Stomach (tissue), 9 donors: ENCODE measurements around the gene POLR3A. TPM values are rescaled to one million over a fixed set of nuclear protein-coding genes. Genes with fewer than 3 reads are reported as not detected.

Experiments used
- DNase-seq, 2 donors: peaks; one replicate each; pipeline versions ENCODE4 v3.0.0 to v3.0.0-alpha.2; 2013 to 2019
- H3K27ac ChIP-seq, 5 donors: fragments of 200-600 bp in 4 of 5; sonication (generic) in 4 of 5; one replicate each; pipeline ENCODE4 v1.5.1; 2013 to 2019; ENCODE audit warnings: mild to moderate bottlenecking in 1 of 5, moderate library complexity in 1 of 5
- H3K27me3 ChIP-seq, 3 donors: fragments of 200-600 bp; sonication (generic); one replicate each; pipeline ENCODE4 v1.5.1; 2017 to 2019; ENCODE audit warnings: mixed run types in 1 of 3
- H3K36me3 ChIP-seq, 4 donors: fragments of 200-600 bp; sonication (generic); 1 replicate in 3 of 4; 2 replicates in 1 of 4; pipeline ENCODE4 v1.5.1; 2016 to 2019
- H3K4me1 ChIP-seq, 4 donors: fragments of 200-600 bp; sonication (generic); one replicate each; pipeline ENCODE4 v1.5.1; 2016 to 2019
- H3K4me3 ChIP-seq, 4 donors: fragments of 200-600 bp; sonication (generic) in 3 of 4; one replicate each; pipeline ENCODE4 v1.5.1; 2016 to 2019; ENCODE audit warnings: mild to moderate bottlenecking in 1 of 4
- H3K9me3 ChIP-seq, 4 donors: fragments of 200-600 bp; sonication (generic); one replicate each; pipeline ENCODE4 v1.5.1; 2016 to 2019
- CTCF ChIP-seq, 7 experiments: fragments of 450-650 bp in 4 of 7; fragments of 200-600 bp in 3 of 7; sonication (generic) in 3 of 7; IDR thresholded peaks; one replicate each; pipeline ENCODE4 v1.5.1; 2016 to 2019; ENCODE audit warnings: antibody characterized with exemption in 7 of 7, control low read depth in 2 of 7, mild to moderate bottlenecking in 1 of 7
- EP300 ChIP-seq: sonication (generic); formaldehyde crosslinking; IDR thresholded peaks from one replicate; pipeline ENCODE4 v1.6.1; 2017; ENCODE audit warnings: antibody characterized with exemption
- POLR2A ChIP-seq, 4 donors: fragments of 450-650 bp; IDR thresholded peaks; one replicate each; pipeline ENCODE4 v1.6.1; 2016; ENCODE audit warnings: antibody characterized with exemption in 4 of 4, control low read depth in 2 of 4, mild to moderate bottlenecking in 1 of 4, moderate library complexity in 1 of 4
- POLR2AphosphoS5 ChIP-seq, 3 donors: sonication (generic); formaldehyde crosslinking; IDR thresholded peaks; one replicate each; pipeline ENCODE4 v1.6.1; 2016; ENCODE audit warnings: antibody characterized with exemption in 3 of 3
- WGBS, 5 donors: extraction: QIAGEN DNeasy Blood & Tissue Kit in 3 of 5; methylation state at CpG; one replicate each; pipeline versions ENCODE4 v1.1.5 to v1.1.7; 2013 to 2018; 5-methylcytosine and 5-hydroxymethylcytosine counted together
- intact Hi-C: fragments of 100-400 bp; cut with DNase I; formaldehyde crosslinking; loops from one replicate; pipeline ENCODE4 v1.15.1; 2023; ENCODE audit warnings: low total_unique reads
- polyA plus RNA-seq, 3 donors: library from polyadenylated mRNA; stranded (reverse); fragments of 200-250 nt; gene quantifications; one replicate each; pipeline ENCODE4 v1.2.3, GENCODE V29; 2013
- total RNA-seq, 5 donors: library from RNA; depleted of rRNA; stranded (reverse); fragments of >200 nt; gene quantifications; one replicate each; pipeline versions ENCODE4 v1.1.0 to v1.2.3, GENCODE V29; 2014 to 2016
- donor health status: healthy with polysubstance abuse.
- donor health status: Bipolar disorder and iron deficiency.
- donor health status: healthy.

Gene POLR3A
- total and polyA plus RNA-seq, 8 donors: 2.1 to 25.8 (median 8.9) TPM

- H3K27me3 ChIP-seq: no peaks in the 10 kb centered on the region
- intact Hi-C loops: no loop called here
- peaks cover 0 to 55% (median 26%) of the 10 kb centered on the region in 4 donors for H3K4me1 ChIP-seq
- H3K9me3 ChIP-seq: no peaks in the 10 kb centered on the region
- 73 to 86% (median 79%) methylated on average over 2 of the region's 2 CpGs for WGBS, 5 donors
- no peak overlapping the region for H3K27ac ChIP-seq
- peaks cover 52 to 62% (median 60%) of the 10 kb centered on the region in 4 donors for H3K36me3 ChIP-seq
- TF ChIP-seq POLR2A (IDR thresholded peaks at IDR 0.05): no peak
- TF ChIP-seq CTCF (IDR thresholded peaks at IDR 0.05): no peak
- no peak for TF ChIP-seq POLR2AphosphoS5 (IDR thresholded peaks at IDR 0.05)
- TF ChIP-seq EP300: no peak
- no peak for DNase-seq
- no peak overlapping the region for H3K4me3 ChIP-seq
Measured at GRCh38 chr10:78042058-78042751, 12.9 kb upstream of the POLR3A start.

- Histone ChIP-seq H3K36me3 (peaks cover 60 to 70% (median 68%) of the 10 kb centered on the region in 4 donors), H3K27me3 (no peaks in the 10 kb centered on the region), H3K27ac (no peak overlapping the region), H3K4me3 (no peak overlapping the region), H3K4me1 (peaks cover 1 to 60% (median 29%) of the 10 kb centered on the region in 4 donors), H3K9me3 (no peaks in the 10 kb centered on the region)
- TF ChIP-seq POLR2AphosphoS5 (IDR thresholded peaks at IDR 0.05): peak in 1 of 3 donors; percentile 4
- no peak for TF ChIP-seq POLR2A (IDR thresholded peaks at IDR 0.05)
- TF ChIP-seq EP300: no peak
- TF ChIP-seq CTCF (IDR thresholded peaks at IDR 0.05): no peak
- WGBS, 5 donors: 67 to 77% (median 70%) methylated on average over 5 of the region's 5 CpGs
- DNase-seq: no peak
- intact Hi-C loops: no loop called here
Measured at GRCh38 chr10:78041170-78042057, 12.1 kb upstream of the POLR3A start.

GRCh38 chr10:78039743-78040142 is 10.4 kb upstream of the POLR3A start:
- WGBS, 5 donors: 62 to 74% (median 69%) methylated on average over 3 of the region's 3 CpGs
- H3K4me3 ChIP-seq: no peak overlapping the region
- peaks cover 15 to 73% (median 40%) of the 10 kb centered on the region in 4 donors for H3K4me1 ChIP-seq
- TF ChIP-seq POLR2A (IDR thresholded peaks at IDR 0.05) (no peak), POLR2AphosphoS5 (IDR thresholded peaks at IDR 0.05) (no peak), CTCF (IDR thresholded peaks at IDR 0.05) (no peak), EP300 (no peak)
- no peak for DNase-seq
- H3K27me3 ChIP-seq: no peaks in the 10 kb centered on the region
- intact Hi-C loops: no loop called here
- no peaks in the 10 kb centered on the region for H3K9me3 ChIP-seq
- H3K27ac ChIP-seq: no peak overlapping the region
- H3K36me3 ChIP-seq: peaks cover 73 to 85% (median 82%) of the 10 kb centered on the region in 4 donors

GRCh38 chr10:78038791-78039547 is 9.7 kb upstream of the POLR3A start:
- peaks cover 73 to 85% (median 82%) of the 10 kb centered on the region in 4 donors for H3K36me3 ChIP-seq

More at GRCh38 chr10:78038791-78039547, 9.7 kb upstream of the POLR3A start:
- 71 to 90% (median 80%) methylated on average over 3 to 5 of the region's 5 CpGs for WGBS, 5 donors
- Histone ChIP-seq H3K4me1 (peaks cover 16 to 72% (median 42%) of the 10 kb centered on the region in 4 donors), H3K27me3 (no peaks in the 10 kb centered on the region), H3K27ac (no peak overlapping the region), H3K4me3 (no peak overlapping the region), H3K9me3 (no peaks in the 10 kb centered on the region)
- intact Hi-C loops: no loop called here
- no peak for DNase-seq
- no peak for TF ChIP-seq POLR2A (IDR thresholded peaks at IDR 0.05)
- no peak for TF ChIP-seq CTCF (IDR thresholded peaks at IDR 0.05)
- no peak for TF ChIP-seq EP300
- TF ChIP-seq POLR2AphosphoS5 (IDR thresholded peaks at IDR 0.05): no peak
